NCI-H226 (cell line): Measurements from ENCODE around the gene ZMYM3.

ENCODE experiments used
- DNase-seq: peaks from one replicate; pipeline ENCODE4 v3.0.0-alpha.2; 2015

The ZMYM3 gene

GRCh38 chrX:71210816-71211215, 43.1 kb downstream of the ZMYM3 start:
- DNase-seq = no peak

DNA sequence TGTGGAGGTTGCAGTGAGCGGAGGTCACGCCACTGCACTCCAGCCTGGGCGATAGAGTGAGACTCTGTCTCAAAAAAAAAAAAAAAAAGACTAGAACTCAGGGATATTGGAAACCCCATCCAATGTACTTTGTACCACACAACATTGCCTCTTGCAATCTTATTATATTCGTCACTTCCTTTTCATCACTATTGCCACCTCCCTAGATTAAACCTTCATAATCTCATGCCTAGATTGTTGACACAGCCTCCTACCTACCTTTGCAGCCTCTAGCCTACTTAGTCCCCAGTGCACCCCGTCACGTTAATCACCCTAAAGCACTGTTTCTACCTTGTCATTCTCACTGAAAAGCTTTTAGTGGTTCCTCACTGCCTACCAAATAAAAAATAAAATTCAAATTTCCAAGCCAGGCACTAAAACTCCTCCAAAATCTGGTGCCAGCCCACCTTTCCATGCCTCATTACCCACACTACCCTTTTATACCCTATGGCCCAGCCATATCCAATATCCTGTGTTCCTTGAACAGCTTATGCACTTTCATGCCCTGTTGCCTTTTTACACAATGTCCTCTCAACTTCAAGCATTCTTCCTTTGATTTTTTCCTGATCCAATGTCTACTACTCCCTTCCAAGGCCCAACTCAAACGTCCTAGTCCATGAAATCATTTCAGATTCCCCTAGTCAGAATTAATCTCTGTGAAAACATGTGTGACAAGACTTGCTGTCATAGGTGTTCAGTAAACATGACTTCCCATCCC, 54.5 kb downstream of the ZMYM3 start:
- no peak for DNase-seq

GRCh38 chrX:71198066-71198465, 55.9 kb downstream of the ZMYM3 start:
- DNase-seq = no peak

- no peak for DNase-seq
Observed at GRCh38 chrX:71195964-71196649, 57.8 kb downstream of the ZMYM3 start.

GRCh38 chrX:71191248-71191647, 62.7 kb downstream of the ZMYM3 start:
- no peak for DNase-seq
